ENCODE data around the gene ADAP1. TPM values are rescaled to one million over a fixed set of nuclear protein-coding genes. Genes with fewer than 3 reads are reported as not detected.

The ADAP1 gene
- total RNA-seq, 4 donors from 2014 or later, result 44.8 to 106 (median 60.1) TPM

- no peak for ATAC-seq
- Histone ChIP-seq H3K4me1 (peaks cover 0 to 88% (median 30%) of the 10 kb centered on the region in 3 donors), H3K4me3 (no peak overlapping the region), H3K36me3 (peaks cover 0 to 18% of the 10 kb centered on the region in 2 donors), H3K27me3 (no peaks in the 10 kb centered on the region), H3K27ac (peak overlapping the region in 3 of 4 donors; percentile 21 to 46 (median 44)), H3K9me3 (no peaks in the 10 kb centered on the region)
- WGBS, 2 donors (ENCODE audit: low coverage in 1 of 2), result 72 to 90% methylated on average over 8 to 11 of the region's 37 CpGs
- no peak for TF ChIP-seq EP300 (IDR thresholded peaks at IDR 0.05)
- no peak for TF ChIP-seq POLR2A (IDR thresholded peaks at IDR 0.05)
- no peak for TF ChIP-seq CTCF (IDR thresholded peaks at IDR 0.05)
- no peak for TF ChIP-seq POLR2AphosphoS5 (IDR thresholded peaks at IDR 0.05)
Measured at GRCh38 chr7:882336-883035, 72.0 kb downstream of the ADAP1 start.

DNA sequence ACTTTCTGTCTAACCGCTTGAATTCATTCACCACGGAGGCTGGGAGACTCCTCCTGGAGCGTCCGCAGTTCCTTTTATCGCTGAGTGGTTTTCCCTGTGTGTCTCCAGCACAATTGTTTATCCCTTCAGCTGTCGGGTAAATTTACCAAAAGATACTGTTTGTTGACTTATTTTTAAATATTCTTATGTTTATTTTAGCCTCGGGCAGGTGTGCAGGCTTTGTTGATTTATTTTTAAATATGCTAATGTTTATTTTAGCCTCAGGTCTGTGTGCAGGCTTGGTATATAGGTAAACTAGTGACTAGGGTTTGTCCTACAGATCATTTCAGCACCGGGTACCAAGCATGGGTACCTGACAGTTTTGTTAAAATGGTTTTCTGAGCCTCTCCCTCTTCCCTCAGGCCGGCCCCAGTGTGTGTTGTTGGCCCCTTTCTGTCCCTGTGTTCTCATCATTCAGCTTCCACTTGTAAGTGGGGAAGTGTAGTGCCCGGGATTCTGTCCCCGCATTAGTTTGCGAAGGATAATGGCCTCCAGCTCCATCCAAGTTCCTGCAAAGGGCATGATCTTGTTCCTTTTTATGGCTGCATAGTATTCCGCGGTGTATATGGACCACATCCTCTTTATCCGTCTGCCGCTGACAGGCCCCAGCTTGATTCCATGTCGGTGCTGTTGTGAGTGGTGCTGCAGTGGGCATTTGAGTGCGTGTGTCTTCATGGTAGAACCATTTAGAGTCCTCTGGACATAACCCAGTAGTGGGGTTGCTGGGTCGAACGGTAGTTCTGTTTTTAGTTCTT lies 72.8 kb downstream of the ADAP1 start:
- H3K4me1 ChIP-seq, result peaks cover 0 to 90% (median 30%) of the 10 kb centered on the region in 3 donors
- WGBS, 2 donors (ENCODE audit: low coverage in 1 of 2), result 82 to 93% methylated on average over 10 to 19 of the region's 20 CpGs

GRCh38 chr7:880450-880849 lies 74.0 kb downstream of the ADAP1 start:
- Histone ChIP-seq H3K27ac (peak overlapping the region in 2 of 4 donors; percentile 49 to 88), H3K4me3 (no peak overlapping the region), H3K9me3 (no peaks in the 10 kb centered on the region), H3K36me3 (no peaks in the 10 kb centered on the region), H3K27me3 (no peaks in the 10 kb centered on the region), H3K4me1 (peaks cover 0 to 86% (median 34%) of the 10 kb centered on the region in 3 donors)
- WGBS, 2 donors (ENCODE audit: low coverage in 1 of 2), result 70 to 100% methylated on average over 1 to 2 of the region's 15 CpGs
- TF ChIP-seq EP300 (IDR thresholded peaks at IDR 0.05) (no peak), CTCF (IDR thresholded peaks at IDR 0.05) (no peak), POLR2AphosphoS5 (IDR thresholded peaks at IDR 0.05) (no peak), POLR2A (IDR thresholded peaks at IDR 0.05) (no peak)
- no peak for ATAC-seq

More for the DNA sequence above, 72.8 kb downstream of the ADAP1 start:
- no peaks in the 10 kb centered on the region for H3K9me3 ChIP-seq
- no peak for TF ChIP-seq EP300 (IDR thresholded peaks at IDR 0.05)
- no peak for TF ChIP-seq POLR2AphosphoS5 (IDR thresholded peaks at IDR 0.05)
- no peak for TF ChIP-seq CTCF (IDR thresholded peaks at IDR 0.05)
- no peak for TF ChIP-seq POLR2A (IDR thresholded peaks at IDR 0.05)
- no peaks in the 10 kb centered on the region for H3K27me3 ChIP-seq
- no peak for ATAC-seq
- H3K4me3 ChIP-seq, result no peak overlapping the region
- H3K27ac ChIP-seq, result no peak overlapping the region
- peaks cover 0 to 9% of the 10 kb centered on the region in 2 donors for H3K36me3 ChIP-seq

DNA sequence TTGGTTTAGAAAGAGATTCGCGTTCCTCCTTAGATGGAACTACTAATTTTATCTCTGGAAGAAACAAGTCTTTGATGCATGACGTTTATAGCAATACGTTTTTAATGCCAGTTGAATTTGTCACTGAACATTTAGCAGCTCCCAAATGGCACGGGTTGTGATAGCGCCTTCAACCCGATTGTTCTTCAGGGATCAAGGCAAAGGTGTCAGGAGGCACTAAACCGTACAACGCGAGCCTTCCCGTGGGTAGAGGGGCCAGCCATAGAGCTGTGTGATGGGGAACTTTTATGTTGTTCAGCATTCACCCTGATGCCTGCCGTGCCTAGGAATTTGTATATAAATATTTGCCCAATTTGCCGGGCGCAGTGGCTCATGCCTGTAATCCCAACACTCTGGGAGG lies 74.8 kb downstream of the ADAP1 start:
- no peaks in the 10 kb centered on the region for H3K27me3 ChIP-seq
- 46 to 52% methylated on average over 6 to 10 of the region's 14 CpGs for WGBS, 2 donors (ENCODE audit: low coverage in 1 of 2)
- TF ChIP-seq CTCF (IDR thresholded peaks at IDR 0.05) (no peak), POLR2AphosphoS5 (IDR thresholded peaks at IDR 0.05) (no peak), EP300 (IDR thresholded peaks at IDR 0.05) (no peak), POLR2A (IDR thresholded peaks at IDR 0.05) (no peak)
- no peaks in the 10 kb centered on the region for H3K36me3 ChIP-seq
- peak overlapping the region in 3 of 4 donors; percentile 18 to 88 (median 49) for H3K27ac ChIP-seq
- no peak for ATAC-seq
- no peaks in the 10 kb centered on the region for H3K9me3 ChIP-seq
- peaks cover 0 to 86% (median 36%) of the 10 kb centered on the region in 3 donors for H3K4me1 ChIP-seq
- no peak overlapping the region for H3K4me3 ChIP-seq

Measured in gastroesophageal sphincter (tissue), 4 donors.